Skeletal muscle tissue (tissue), 4 donors: ENCODE data around the gene MARCHF6. TPM values are rescaled to one million over a fixed set of nuclear protein-coding genes. Genes with fewer than 3 reads are reported as not detected.

Source experiments
- H3K27ac ChIP-seq: one replicate; pipeline ENCODE4 v1.7.0; 2013; ENCODE audit warnings: mild to moderate bottlenecking, low read depth, low read length, inconsistent platforms
- H3K27me3 ChIP-seq, 3 donors: one replicate each; pipeline ENCODE4 v1.7.0; 2013; ENCODE audit warnings: low read length in 3 of 3; ENCODE audit not compliant: control insufficient read depth in 3 of 3, insufficient read depth in 3 of 3
- H3K36me3 ChIP-seq, 3 donors: one replicate each; pipeline ENCODE4 v1.7.0; 2013; ENCODE audit warnings: low read length in 3 of 3; ENCODE audit not compliant: control insufficient read depth in 3 of 3, insufficient read depth in 3 of 3
- H3K4me1 ChIP-seq, 3 donors: one replicate each; pipeline ENCODE4 v1.7.0; 2013; ENCODE audit warnings: low read length in 3 of 3, mild to moderate bottlenecking in 3 of 3; ENCODE audit not compliant: control insufficient read depth in 3 of 3, insufficient read depth in 3 of 3
- H3K4me3 ChIP-seq, 3 donors: one replicate each; pipeline ENCODE4 v1.7.0; 2013; ENCODE audit warnings: low read length in 3 of 3
- H3K9ac ChIP-seq, 3 donors: one replicate each; pipeline ENCODE4 v1.7.0; 2013; ENCODE audit warnings: low read length in 3 of 3, mild to moderate bottlenecking in 3 of 3, moderate library complexity in 2 of 3, low read depth in 1 of 3
- H3K9me3 ChIP-seq, 3 donors: one replicate each; pipeline ENCODE4 v1.7.0; 2013; ENCODE audit warnings: low read length in 3 of 3; ENCODE audit not compliant: control insufficient read depth in 3 of 3
- total RNA-seq: library from RNA; depleted of rRNA; stranded (reverse); fragments of >200 nt; gene quantifications from one replicate; pipeline ENCODE4 v1.2.3, GENCODE V29; 2014
- donor health status: Osteomylitis.

The MARCHF6 gene
- total RNA-seq, 1 donor from 2014 or later: 110 TPM

DNA sequence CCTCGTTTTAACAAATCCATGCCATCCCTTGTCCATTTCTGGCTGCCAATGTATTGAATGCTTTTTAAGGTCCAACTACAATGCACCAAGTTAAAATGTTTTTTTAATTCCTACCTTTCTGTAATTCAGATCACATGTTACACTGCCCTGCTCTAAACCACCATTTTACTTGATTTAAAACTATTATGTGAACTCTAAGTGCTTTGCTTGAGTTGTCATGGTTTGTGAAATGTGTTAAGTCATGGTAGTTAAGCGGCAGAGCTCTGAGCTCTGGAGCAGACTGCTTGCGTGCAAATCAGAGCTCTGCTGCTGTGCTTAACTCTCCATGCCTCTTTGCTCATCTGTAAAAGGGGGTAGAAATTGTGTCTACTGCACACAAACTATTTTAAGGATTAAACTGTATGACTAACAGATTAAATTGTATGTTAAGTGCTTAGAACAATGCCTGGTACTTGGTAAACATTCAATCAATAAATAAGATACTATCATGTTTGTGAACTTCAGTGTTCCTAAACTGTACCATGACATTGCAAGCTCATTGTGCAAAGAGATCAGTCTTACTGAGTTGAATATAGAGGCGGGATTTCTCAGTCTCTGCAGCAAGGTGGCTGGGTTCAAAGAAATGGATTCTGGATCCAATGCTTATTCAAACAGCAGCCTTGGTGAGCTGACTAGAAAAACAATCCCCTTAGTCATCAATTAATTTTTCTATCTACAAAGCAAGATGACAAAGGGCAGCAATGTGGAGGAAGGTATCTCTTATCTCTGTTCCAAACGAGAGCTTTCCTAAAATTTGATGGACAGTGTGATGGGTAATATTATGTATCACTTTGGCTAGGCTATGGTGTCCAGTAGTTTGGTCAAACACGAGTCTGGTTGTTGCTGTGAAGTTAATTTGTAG lies 29.7 kb upstream of the MARCHF6 start:
- Histone ChIP-seq H3K9me3 (no peaks in the 10 kb centered on the region), H3K9ac (no peak overlapping the region), H3K27ac (peak overlapping the region; percentile 52), H3K27me3 (no peaks in the 10 kb centered on the region), H3K36me3 (no peaks in the 10 kb centered on the region), H3K4me1 (peaks cover 13 to 30% (median 20%) of the 10 kb centered on the region in 3 donors), H3K4me3 (no peak overlapping the region)

DNA sequence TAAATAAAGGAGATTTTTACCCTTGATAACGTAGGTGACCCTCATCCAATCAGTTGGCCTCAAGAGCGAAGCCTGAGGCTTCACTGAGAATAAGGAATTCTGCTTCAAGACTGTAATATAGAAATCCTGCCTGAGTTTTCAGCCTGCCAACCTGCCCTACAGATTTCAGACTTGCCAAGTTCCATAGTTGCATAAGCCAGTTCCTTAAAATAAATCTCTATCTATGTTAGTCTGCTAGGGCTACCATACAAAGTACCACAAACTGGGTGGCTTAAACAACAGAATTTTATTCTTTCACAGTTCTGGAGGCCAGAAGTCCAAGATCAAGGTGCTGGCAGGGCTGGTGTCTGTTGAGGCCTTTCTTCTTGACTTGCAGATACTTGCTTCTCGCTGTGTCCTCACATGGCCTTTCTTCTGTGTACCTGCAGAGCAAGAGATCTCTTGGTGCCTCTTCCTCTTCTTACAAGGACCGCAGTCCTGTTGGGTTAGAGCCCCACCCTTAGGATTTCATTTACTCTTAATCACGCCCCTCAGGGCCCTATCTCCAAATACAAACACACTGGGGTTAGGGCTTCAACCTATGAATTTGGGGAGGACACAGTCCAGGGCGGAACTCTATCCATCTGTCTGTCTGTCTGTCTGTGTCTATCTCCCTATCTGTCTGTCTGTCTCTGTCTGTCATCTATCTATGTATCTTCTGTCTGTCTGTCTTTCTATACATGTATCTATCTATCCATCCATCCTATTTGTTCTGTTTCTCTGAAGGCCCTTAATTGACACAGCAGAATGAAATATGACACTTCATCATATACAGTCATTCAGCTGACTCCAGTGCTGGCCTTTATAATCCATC lies 28.8 kb upstream of the MARCHF6 start:
- peak overlapping the region; percentile 52 for H3K27ac ChIP-seq
- H3K4me3 ChIP-seq: no peak overlapping the region
- no peaks in the 10 kb centered on the region for H3K9me3 ChIP-seq
- H3K9ac ChIP-seq: no peak overlapping the region
- no peaks in the 10 kb centered on the region for H3K27me3 ChIP-seq
- peaks cover 13 to 26% (median 16%) of the 10 kb centered on the region in 3 donors for H3K4me1 ChIP-seq
- no peaks in the 10 kb centered on the region for H3K36me3 ChIP-seq

- no peak overlapping the region for H3K27ac ChIP-seq
- peaks cover 43 to 52% (median 45%) of the 10 kb centered on the region in 3 donors for H3K4me1 ChIP-seq
Measured at GRCh38 chr5:10328323-10328722, 25.2 kb upstream of the MARCHF6 start.

DNA sequence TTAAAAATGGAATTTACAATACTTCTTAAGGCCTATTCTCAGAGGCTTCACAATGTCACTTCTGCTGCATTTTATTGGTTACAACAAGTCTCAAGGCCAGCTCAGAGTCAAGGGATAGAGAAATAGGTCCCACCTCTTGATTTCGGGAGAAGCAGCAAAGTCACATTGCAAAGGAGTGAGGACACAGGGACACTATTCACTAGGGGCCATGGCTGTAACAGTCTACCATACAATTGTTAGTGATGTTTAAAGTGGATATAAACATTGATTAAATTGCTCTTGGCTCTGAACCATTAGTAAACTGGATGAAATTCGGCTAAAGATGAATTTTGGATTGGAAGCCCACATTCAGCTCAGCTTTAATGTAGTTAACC lies 24.1 kb upstream of the MARCHF6 start:
- Histone ChIP-seq H3K36me3 (no peaks in the 10 kb centered on the region), H3K27ac (no peak overlapping the region), H3K9me3 (no peaks in the 10 kb centered on the region), H3K4me3 (no peak overlapping the region), H3K4me1 (peaks cover 42 to 50% (median 47%) of the 10 kb centered on the region in 3 donors), H3K9ac (no peak overlapping the region), H3K27me3 (no peaks in the 10 kb centered on the region)

More at GRCh38 chr5:10328323-10328722, 25.2 kb upstream of the MARCHF6 start:
- H3K9me3 ChIP-seq: no peaks in the 10 kb centered on the region
- no peak overlapping the region for H3K9ac ChIP-seq
- no peaks in the 10 kb centered on the region for H3K36me3 ChIP-seq
- no peak overlapping the region for H3K4me3 ChIP-seq
- H3K27me3 ChIP-seq: no peaks in the 10 kb centered on the region

- H3K4me3 ChIP-seq: peak overlapping the region in 2 of 3 donors; percentile 6 to 18
- peak overlapping the region; percentile 32 for H3K27ac ChIP-seq
- no peaks in the 10 kb centered on the region for H3K36me3 ChIP-seq
- H3K9me3 ChIP-seq: no peaks in the 10 kb centered on the region
- H3K27me3 ChIP-seq: no peaks in the 10 kb centered on the region
- no peak overlapping the region for H3K9ac ChIP-seq
- H3K4me1 ChIP-seq: peaks cover 37 to 45% (median 43%) of the 10 kb centered on the region in 3 donors
Measured at GRCh38 chr5:10329820-10330481, 23.5 kb upstream of the MARCHF6 start.

- no peaks in the 10 kb centered on the region for H3K9me3 ChIP-seq
- H3K27ac ChIP-seq: peak overlapping the region; percentile 32
- H3K4me1 ChIP-seq: peaks cover 34 to 42% (median 41%) of the 10 kb centered on the region in 3 donors
Measured at GRCh38 chr5:10330511-10331230, 22.8 kb upstream of the MARCHF6 start.

GRCh38 chr5:10331341-10331796 lies 22.1 kb upstream of the MARCHF6 start:
- Histone ChIP-seq H3K27ac (peak overlapping the region; percentile 32), H3K9me3 (no peaks in the 10 kb centered on the region), H3K36me3 (no peaks in the 10 kb centered on the region), H3K9ac (no peak overlapping the region), H3K4me3 (peak overlapping the region in 1 of 3 donors; percentile 43), H3K27me3 (no peaks in the 10 kb centered on the region), H3K4me1 (peaks cover 34 to 42% (median 41%) of the 10 kb centered on the region in 3 donors)

More at GRCh38 chr5:10330511-10331230, 22.8 kb upstream of the MARCHF6 start:
- Histone ChIP-seq H3K4me3 (peak overlapping the region in 2 of 3 donors; percentile 6 to 43), H3K36me3 (no peaks in the 10 kb centered on the region), H3K27me3 (no peaks in the 10 kb centered on the region), H3K9ac (peak overlapping the region in 1 of 3 donors; percentile 4)

- Histone ChIP-seq H3K9me3 (no peaks in the 10 kb centered on the region), H3K27ac (peak overlapping the region; percentile 32), H3K9ac (no peak overlapping the region), H3K36me3 (no peaks in the 10 kb centered on the region), H3K27me3 (no peaks in the 10 kb centered on the region), H3K4me1 (peaks cover 34 to 42% (median 41%) of the 10 kb centered on the region in 3 donors), H3K4me3 (no peak overlapping the region)
Measured at GRCh38 chr5:10332301-10332700, 21.2 kb upstream of the MARCHF6 start.
